ENCODE measurements around the gene DIS3L2.

DIS3L2 gene

GRCh38 chr2:232250246-232251175 lies 289.0 kb downstream of the DIS3L2 start:
- H3K4me3 ChIP-seq (ENCODE audit: low read depth, low read length) = no peak overlapping the region

- H3K4me3 ChIP-seq (ENCODE audit: low read depth, low read length) = no peak overlapping the region
These were observed 293.5 kb downstream of the DIS3L2 start for GRCh38 chr2:232255033-232255432.

- H3K4me3 ChIP-seq (ENCODE audit: low read depth, low read length) = no peak overlapping the region
These were observed 298.6 kb downstream of the DIS3L2 start for GRCh38 chr2:232260075-232260474.

- no peak overlapping the region for H3K4me3 ChIP-seq (ENCODE audit: low read depth, low read length)
These were observed 300.3 kb downstream of the DIS3L2 start for GRCh38 chr2:232261776-232262175.

GRCh38 chr2:232263295-232263694 lies 301.8 kb downstream of the DIS3L2 start:
- H3K4me3 ChIP-seq (ENCODE audit: low read depth, low read length) = no peak overlapping the region

GRCh38 chr2:232264081-232264480 lies 302.6 kb downstream of the DIS3L2 start:
- no peak overlapping the region for H3K4me3 ChIP-seq (ENCODE audit: low read depth, low read length)

- H3K4me3 ChIP-seq (ENCODE audit: low read depth, low read length) = no peak overlapping the region
These were observed 303.8 kb downstream of the DIS3L2 start for GRCh38 chr2:232265329-232265728.

- no peak overlapping the region for H3K4me3 ChIP-seq (ENCODE audit: low read depth, low read length)
These were observed 307.2 kb downstream of the DIS3L2 start for GRCh38 chr2:232268636-232269165.

- no peak overlapping the region for H3K4me3 ChIP-seq (ENCODE audit: low read depth, low read length)
These were observed 308.4 kb downstream of the DIS3L2 start for GRCh38 chr2:232269867-232270266.

GRCh38 chr2:232273903-232274643 lies 312.6 kb downstream of the DIS3L2 start:
- no peak overlapping the region for H3K4me3 ChIP-seq (ENCODE audit: low read depth, low read length)

GRCh38 chr2:232275670-232276069 lies 314.2 kb downstream of the DIS3L2 start:
- no peak overlapping the region for H3K4me3 ChIP-seq (ENCODE audit: low read depth, low read length)

- H3K4me3 ChIP-seq (ENCODE audit: low read depth, low read length) = no peak overlapping the region
These were observed 314.7 kb downstream of the DIS3L2 start for GRCh38 chr2:232276084-232276732.

- no peak overlapping the region for H3K4me3 ChIP-seq (ENCODE audit: low read depth, low read length)
These were observed 315.3 kb downstream of the DIS3L2 start for GRCh38 chr2:232276733-232277313.

- no peak overlapping the region for H3K4me3 ChIP-seq (ENCODE audit: low read depth, low read length)
These were observed 317.0 kb downstream of the DIS3L2 start for GRCh38 chr2:232278534-232278933.

- H3K4me3 ChIP-seq (ENCODE audit: low read depth, low read length) = no peak overlapping the region
These were observed 318.8 kb downstream of the DIS3L2 start for GRCh38 chr2:232280341-232280740.

GRCh38 chr2:232281858-232282507 lies 320.5 kb downstream of the DIS3L2 start:
- no peak overlapping the region for H3K4me3 ChIP-seq (ENCODE audit: low read depth, low read length)

- no peak overlapping the region for H3K4me3 ChIP-seq (ENCODE audit: low read depth, low read length)
These were observed 321.1 kb downstream of the DIS3L2 start for GRCh38 chr2:232282508-232283055.

- no peak overlapping the region for H3K4me3 ChIP-seq (ENCODE audit: low read depth, low read length)
These were observed 324.7 kb downstream of the DIS3L2 start for GRCh38 chr2:232286001-232286868.

- H3K4me3 ChIP-seq (ENCODE audit: low read depth, low read length) = no peak overlapping the region
These were observed 325.8 kb downstream of the DIS3L2 start for GRCh38 chr2:232287316-232287715.

Data from iPS-11a (cell line).